HG02943 (cell line): ENCODE measurements around the gene RPTN.

Source experiments
- ATAC-seq: cut with Tn5 transposase; IDR thresholded peaks from one replicate; pipeline ENCODE4 v1.9.1; 2021; ENCODE audit warnings: mild to moderate bottlenecking, low read depth, moderate library complexity; ENCODE audit not compliant: unreplicated experiment

The RPTN gene

DNA sequence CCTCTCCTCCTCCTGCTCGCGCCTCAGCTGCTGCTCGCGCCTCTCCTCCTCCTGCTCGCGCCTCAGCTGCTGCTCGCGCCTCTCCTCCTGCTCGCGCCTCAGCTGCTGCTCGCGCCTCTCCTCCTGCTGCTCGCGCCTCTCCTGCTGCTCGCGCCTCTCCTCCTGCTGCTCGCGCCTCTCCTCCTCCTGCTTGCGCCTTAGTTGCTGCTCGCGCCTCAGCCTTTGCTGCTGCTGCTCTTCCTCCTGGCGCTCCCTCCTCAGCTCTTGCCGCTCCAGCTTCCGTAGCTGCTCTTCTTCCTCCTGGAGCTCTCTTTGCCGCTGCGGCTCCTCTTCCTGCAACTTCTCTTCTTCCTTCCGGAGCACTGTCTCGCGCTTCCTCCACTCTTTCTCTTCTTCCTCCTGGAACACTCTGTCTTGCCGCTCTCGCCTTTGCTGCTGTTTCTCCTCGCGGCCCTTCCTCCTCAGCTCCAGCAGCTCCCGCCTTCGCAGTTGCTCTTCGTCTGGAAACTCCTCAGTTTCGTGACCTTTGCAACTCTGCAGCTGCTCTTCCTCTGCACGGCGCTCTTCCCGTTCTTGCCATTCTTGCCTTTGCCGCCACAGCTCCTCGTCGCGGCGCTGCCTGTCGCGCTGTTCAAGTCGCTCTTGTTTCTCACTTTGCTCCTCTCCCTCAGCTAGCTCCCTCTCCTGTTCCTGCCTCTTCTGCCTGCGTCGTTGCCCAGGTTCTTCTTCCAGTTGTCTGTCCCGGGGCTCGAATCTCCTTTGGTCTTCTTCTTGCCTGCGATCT is 46.7 kb downstream of the RPTN start:
- ATAC-seq = no peak

DNA sequence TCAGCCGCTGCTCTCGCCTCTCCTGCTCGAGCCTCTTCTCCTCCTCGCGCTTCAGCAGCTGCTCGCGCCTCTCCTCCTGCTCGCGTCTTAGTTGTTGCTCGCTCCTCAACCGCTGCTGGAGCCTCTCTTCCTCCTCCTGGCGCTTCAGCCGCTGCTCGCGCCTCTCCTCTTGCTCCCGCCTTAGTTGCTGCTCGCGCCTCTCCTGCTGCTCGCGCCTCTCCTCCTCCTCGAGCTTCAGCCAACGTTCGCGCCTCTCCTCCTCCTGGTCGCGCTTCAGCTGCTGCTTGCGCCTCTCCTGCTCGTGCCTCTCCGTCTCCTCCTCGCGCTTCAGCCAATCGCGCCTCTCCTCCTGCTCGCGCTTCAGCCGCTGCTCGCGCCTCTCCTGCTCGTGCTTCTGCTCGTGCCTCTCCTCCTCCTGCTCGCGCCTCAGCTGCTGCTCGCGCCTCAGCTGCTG is 47.5 kb downstream of the RPTN start:
- ATAC-seq = no peak

DNA sequence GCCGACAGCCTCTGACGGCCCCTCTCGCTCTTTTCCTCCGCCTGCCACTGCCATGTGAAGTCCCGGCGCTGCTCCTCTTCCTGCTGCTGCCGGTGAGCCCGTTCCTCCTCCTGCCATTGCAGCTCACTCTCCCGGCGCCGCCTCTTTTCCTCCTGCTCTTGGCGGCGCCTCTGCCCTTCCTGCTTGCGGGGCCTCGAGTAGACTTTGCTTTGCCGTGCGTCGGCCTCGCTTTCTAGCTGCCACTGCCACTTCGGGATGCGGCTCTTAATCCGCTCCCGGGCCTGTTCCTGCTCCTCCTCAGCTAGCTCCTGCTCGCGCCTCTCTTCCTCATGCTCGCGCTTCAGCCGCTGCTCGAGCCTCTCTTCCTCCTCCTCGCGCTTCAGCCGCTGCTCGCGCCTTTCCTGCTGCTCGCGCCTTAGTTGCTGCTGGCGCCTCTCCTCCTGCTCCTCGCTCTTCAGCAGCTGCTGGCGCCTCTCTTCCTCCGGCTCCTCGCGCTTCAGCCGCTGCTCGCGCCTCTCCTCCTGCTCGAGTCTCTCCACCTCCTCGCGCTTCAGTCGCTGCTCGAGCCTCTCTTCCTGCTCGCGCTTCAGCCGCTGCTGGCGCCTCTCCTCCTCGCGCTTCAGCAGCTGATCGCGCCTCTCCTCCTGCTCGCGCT is 48.0 kb downstream of the RPTN start:
- ATAC-seq = no peak

DNA sequence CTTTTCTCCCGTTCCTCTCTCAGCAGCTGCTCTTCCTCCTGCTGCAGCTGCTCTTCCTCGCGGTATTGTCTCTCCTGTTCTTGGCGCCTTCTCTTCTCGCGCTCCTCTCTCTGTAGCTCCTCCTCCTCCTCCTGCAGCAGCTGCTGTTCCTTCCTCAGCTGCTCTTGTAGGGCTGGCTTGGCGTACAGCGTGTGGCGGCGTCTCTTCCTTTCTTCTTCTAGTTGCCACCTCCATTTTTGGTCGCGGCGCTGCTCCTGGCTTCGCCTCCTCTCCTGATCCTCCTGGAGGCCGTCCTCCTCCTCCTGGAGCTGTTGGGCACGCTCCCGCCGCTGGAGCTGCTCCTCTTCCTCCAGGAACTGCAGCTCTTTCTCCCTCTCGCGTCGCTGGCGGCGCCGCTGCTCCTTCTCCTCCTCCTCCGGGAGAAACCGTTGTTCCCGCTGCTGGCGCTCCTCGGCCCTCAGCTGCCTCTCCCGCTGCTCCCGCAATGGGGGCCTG is 48.6 kb downstream of the RPTN start:
- no peak for ATAC-seq

DNA sequence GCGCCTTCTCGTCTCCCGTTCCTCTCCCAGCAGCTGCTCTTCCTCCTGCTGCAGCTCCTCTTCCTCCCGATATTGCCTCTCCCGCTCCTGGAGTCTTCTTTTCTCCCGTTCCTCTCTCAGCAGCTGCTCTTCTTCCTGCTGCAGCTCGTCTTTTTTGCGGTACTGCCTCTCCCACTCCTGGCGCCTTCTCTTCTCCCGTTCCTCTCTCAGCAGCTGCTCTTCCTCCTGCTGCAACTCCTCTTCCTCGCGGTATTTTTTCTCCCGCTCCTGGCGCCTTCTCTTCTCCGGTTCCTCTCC is 49.1 kb downstream of the RPTN start:
- no peak for ATAC-seq

DNA sequence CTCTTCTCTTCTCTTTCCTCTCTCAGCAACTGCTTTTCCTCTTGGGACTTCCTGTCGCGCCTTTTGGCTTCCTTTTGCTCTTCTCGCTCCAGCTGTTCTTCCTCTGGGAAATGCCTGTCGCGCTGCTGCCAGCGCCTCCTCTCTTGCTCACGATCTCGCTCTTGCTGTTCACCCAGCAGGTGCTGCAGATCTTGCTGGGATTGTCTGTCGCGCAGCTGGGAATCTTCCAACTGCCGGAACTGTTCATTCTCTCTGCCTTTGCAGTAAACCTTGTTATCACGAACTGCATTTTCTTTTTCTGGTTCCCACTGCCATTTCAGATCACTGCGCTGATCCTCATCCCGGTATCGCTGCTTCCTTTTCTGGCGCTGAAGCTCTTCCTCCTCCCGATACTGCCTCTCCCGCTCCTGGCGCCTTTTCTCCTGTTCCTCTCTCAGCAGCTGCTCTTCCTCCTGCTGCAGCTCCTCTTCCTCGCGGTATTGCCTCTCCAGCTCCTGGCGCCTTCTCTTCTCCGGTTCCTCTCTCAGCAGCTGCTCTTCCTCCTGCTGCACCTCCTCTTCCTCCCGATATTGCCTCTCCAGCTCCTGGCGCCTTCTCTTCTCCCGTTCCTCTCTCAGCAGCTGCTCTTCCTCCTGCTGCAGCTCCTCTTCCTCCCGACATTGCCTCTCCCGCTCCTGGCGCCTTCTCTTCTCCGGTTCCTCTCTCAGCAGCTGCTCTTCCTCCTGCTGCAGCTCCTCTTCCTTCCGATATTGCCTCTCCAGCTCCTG is 49.6 kb downstream of the RPTN start:
- ATAC-seq = no peak

DNA sequence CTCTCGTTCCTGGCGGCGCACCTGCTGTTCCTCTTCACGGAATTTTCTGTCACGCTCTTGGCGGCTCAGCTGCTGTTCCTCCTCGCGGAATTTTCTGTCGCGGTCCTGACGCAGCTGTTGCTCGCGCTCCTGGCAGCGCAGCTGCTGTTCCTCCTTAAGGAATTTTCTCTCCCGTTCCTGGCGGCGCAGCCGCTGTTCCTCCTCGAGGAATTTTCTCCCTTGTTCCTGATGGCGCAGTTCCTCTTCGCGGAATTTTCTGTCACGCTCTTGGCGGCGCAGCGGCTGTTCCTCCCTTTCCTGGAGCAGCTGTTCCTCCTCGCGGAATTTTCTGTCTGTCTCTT is 50.2 kb downstream of the RPTN start:
- no peak for ATAC-seq

DNA sequence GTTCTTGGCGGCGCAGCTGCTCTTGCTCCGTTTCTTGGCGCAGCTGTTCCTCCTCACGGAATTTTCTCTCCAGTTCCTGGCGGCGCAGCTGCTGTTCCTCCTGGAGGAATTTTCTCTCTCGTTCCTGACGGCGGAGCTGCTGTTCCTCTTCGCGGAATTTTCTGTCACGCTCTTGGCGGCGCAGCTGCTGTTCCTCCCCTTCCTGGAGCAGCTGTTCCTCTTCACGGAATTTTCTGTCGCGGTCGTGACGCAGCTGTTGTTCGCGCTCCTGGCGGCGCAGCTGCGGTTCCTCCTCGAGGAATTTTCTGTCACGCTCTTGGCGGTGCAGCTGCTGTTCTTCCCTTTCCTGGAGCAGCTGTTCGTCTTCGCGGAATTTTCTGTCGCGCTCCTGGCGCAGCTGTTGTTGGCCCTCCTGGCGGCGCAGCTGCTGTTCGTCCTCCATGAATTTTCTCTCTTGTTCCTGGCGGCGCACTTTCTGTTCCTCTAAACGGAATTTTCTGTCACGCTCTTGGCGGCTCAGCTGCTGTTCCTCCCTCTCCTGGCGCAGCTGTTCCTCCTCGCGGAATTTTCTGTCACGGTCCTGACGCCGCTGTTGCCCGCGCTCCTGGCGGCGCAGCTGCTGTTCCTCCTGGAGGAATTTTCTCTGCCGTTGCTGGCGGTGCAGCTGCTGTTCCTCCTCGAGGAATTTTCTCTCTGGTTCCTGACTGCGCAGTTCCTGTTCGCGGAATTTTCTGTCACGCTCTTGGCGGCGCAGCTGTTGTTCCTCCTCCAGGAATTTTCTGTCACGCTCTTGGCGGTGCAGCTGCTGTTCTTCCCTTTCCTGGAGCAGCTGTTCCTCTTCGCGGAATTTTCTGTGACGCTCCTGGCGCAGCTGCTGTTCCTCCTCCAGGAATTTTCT is 50.8 kb downstream of the RPTN start:
- ATAC-seq = no peak

DNA sequence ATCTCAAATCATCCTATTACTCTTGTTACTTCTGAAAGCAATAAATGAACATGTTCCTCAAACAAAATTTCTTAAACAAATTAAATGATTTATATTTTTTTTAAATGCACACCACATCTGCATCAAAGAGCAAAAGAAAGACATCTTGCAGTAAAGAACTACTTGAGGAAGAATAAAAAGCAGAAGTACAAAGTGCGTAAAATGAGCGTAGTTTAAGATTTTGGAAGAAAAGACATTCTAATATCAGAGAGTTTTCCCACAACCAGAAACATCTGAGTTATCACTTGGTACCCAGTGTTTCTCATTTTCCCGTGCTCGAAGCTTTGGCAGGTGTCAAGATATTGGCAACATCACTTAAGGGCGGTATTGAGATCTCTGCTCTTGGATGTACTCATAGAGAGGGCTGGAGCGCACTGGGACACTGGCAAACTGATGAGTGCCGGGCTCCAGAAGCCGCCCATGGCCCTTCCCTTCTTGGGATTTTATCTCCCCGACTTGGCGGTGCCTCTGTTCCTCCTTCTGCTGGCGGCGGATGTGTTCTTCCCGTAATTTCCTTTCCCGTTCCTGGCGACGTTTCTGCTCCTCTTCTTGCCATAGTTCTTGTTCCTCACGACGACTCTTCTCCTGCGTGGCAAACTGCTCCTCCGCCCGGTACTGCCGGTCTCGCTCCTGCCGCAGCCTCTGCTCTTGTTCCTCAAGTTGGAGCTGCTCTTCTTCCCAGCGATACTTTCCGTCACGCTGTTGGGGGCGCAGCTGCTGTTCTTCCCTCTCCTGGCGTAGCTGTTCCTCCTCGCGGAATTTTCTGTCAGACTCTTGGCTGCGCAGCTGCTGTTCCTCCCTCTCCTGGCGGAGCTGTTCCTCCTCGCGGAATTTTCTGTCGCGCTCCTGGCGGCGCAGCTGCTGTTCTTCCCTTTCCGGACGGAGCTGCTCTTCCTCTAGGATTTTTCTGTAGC is 51.7 kb downstream of the RPTN start:
- no peak for ATAC-seq

DNA sequence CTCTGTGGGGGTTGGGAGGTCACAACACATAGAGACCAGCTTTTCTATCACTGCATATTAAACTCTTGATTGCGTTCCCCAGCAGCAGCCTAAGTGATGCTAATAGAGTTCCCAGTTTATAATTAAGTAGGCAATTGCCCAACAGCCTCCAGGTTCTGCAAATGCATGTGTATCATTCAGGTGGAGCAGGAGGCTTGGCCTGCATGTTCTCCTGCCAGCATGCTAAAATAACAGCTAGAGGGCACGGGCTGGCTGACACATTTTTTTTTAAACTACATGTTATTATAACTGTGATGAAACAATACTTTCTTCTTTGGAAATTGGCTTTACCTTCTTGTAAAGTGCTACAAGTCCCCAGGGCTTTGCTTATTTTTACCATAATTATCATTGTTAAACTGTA is 54.2 kb downstream of the RPTN start:
- ATAC-seq = no peak
